DMS 273 (cell line): ENCODE measurements around the gene SLC35A5.
"Not testable (repeated sequence)": the region's sequence is repeated elsewhere in the genome, so short reads cannot be mapped to it uniquely, and the experiment has no call there.

Source experiments
- DNase-seq: peaks from one replicate; lab custom pipeline; 2025; ENCODE audit not compliant: unreplicated experiment; lab: John Stamatoyannopoulos, UW

The SLC35A5 gene, protein sequence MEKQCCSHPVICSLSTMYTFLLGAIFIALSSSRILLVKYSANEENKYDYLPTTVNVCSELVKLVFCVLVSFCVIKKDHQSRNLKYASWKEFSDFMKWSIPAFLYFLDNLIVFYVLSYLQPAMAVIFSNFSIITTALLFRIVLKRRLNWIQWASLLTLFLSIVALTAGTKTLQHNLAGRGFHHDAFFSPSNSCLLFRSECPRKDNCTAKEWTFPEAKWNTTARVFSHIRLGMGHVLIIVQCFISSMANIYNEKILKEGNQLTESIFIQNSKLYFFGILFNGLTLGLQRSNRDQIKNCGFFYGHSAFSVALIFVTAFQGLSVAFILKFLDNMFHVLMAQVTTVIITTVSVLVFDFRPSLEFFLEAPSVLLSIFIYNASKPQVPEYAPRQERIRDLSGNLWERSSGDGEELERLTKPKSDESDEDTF

DNA sequence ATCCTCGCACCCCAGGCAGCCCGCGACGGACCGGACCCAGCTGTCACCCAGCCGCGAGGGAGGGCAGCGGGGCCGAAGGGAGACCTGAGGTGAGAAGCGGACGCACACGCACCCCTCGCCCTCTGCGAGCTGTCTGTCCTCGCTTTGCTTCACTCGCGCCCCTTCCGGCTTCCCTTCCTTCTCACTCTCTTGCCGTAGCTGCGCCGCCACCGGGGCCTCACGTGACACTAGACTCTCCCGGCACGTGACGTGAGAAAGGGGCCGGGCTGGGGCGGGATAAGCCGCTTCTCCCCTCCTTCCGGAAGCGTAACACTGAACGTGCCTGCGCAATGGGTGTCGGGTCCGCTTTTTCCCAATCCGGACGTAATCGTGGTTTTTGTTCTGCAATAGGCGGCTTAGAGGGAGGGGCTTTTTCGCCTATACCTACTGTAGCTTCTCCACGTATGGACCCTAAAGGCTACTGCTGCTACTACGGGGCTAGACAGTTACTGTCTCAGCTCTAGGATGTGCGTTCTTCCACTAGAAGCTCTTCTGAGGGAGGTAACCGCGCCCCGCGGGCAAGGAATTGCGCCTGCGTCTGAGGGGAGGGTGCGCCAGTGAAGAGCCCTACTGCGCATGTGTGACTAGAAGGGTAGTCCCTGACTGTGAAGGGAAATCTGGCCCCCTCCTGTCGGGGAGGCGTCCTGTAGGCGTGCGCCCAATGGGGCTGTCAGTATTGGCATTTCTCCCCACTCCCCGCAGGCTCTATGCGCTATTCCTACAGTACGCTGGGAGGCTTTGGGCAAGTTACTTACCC lies at the start of gene SLC35A5, which contains the start of gene ATG3:
SLC35A5 (plus strand) TSS at position 312 of the 796 bp plus-strand sequence. CDS start 1,359 bp downstream, outside the sequence.
ATG3 (minus strand) TSS at position 229 of the 796 bp plus-strand sequence. CDS start 434 bp downstream, outside the sequence.
- peak; percentile 100 for DNase-seq

- DNase-seq, result peak; percentile 17
Observed at GRCh38 chr3:112512320-112512719, 49.5 kb upstream of the SLC35A5 start.

GRCh38 chr3:112514527-112515128 lies 47.2 kb upstream of the SLC35A5 start:
- no peak for DNase-seq

GRCh38 chr3:112518970-112519369 lies 42.9 kb upstream of the SLC35A5 start:
- DNase-seq, result not testable (repeated sequence)

GRCh38 chr3:112519424-112520001 lies 42.3 kb upstream of the SLC35A5 start:
- DNase-seq, result peak; percentile 80

- not testable (repeated sequence) for DNase-seq
Observed at GRCh38 chr3:112524127-112524526, 37.7 kb upstream of the SLC35A5 start.

- DNase-seq, result no peak
Observed at GRCh38 chr3:112530573-112530972, 31.3 kb upstream of the SLC35A5 start.

- DNase-seq, result peak; percentile 53
Observed at GRCh38 chr3:112531358-112531781, 30.5 kb upstream of the SLC35A5 start.

- no peak for DNase-seq
Observed at GRCh38 chr3:112539825-112540650, 21.8 kb upstream of the SLC35A5 start.

- no peak for DNase-seq
Observed at GRCh38 chr3:112546216-112546759, 15.6 kb upstream of the SLC35A5 start.

- DNase-seq, result peak; percentile 7
Observed at GRCh38 chr3:112550859-112551258, 11.0 kb upstream of the SLC35A5 start.

- DNase-seq, result no peak
Observed at GRCh38 chr3:112555535-112556170, 6.2 kb upstream of the SLC35A5 start.

DNA sequence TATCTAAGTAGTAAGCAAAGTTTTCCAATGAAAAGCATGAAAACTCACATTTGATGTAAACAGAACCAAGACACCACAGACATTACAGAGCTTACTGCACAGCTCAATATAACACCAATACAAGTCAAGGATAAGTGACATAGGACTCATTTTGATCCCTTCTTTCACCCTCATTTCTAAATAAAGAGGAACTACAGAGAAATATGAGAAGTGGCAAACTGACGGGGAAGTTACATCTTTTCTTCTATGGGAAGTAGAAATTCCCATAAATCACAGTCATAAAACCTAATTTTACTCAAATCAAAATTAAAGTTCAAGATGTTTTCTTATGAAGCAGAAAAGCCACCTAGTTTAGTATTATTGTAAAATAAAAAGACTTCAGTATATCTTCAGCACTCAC lies 3.9 kb upstream of the SLC35A5 start:
- DNase-seq, result no peak

GRCh38 chr3:112560307-112560706 lies 1.5 kb upstream of the SLC35A5 start:
- no peak for DNase-seq

DNA sequence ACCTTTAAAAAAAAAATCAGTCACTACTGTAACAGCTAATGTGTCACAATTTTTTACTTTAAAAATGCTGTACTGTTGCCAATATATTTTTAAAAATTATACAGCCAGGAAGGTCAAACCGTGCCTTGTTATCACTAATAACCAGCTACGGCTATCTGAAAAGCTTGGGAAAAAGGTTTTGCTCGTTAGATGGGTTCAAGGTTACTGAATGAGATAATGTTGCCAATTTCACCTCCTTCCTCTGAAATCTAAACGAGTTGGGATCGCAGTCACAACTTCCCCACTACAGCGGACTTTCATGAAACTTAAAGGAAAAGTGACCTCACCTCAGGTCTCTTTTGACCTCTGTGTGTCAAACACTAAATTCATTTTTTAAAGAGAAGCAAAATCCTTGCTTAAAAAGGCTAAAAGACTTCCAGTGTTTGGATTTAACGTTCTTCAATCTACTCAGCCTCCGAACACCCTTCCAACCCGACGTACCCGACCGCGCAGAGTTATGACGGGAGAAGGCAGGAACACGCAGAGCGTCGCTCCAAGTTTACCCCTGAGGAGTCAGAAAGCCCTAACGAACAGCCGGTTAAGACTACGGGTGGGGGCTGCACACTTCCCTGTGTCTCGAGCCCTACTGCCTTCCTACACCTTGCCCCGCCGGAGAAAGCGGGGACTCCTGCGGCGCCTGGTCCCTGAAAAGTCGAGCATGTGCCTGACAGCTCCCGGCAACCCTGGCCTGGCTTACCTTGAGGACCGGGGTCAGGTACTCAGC lies 943 bp upstream of the SLC35A5 start:
- DNase-seq, result peak; percentile 94

- peak; percentile 90 for DNase-seq
Observed at GRCh38 chr3:112561484-112561733, 436 bp upstream of the SLC35A5 start.

- not testable (repeated sequence) for DNase-seq
Observed at GRCh38 chr3:112564247-112564939, 2.5 kb downstream of the SLC35A5 start.

DNA sequence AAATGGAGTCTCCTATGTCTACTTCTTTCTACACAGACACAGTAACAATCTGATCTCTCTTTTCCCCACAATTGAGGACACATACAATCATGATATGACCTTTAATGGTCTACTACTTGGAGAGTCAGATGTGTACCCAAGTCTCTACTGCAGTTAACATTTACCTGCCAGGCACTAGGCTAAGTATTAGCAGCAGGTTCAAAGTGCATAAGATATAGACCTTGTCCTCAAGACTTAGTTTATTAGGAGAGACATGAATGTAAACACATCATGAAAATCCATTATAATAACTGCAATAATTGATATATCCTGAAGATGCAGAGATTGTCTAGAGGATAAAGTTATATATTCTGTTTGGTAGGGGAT lies 3.1 kb downstream of the SLC35A5 start:
- DNase-seq, result no peak
